HL-60 (cell line): Measurements from ENCODE around the gene PRCP.
"Not testable (repeated sequence)": the region's sequence is repeated elsewhere in the genome, so short reads cannot be mapped to it uniquely, and the experiment has no call there.

Experiments
- DNase-seq, 2 experiments: peaks; one replicate each; pipeline ENCODE4 v3.0.0-alpha.2; 2010 to 2020; ENCODE audit warnings: low read depth in 1 of 2, low spot score in 1 of 2
- H3K27ac ChIP-seq: fragments of 250-450 bp; sonication (Bioruptor Pico); replicated peaks from 2 replicates; pipeline ENCODE4 v1.5.1; 2020; ENCODE audit warnings: mild to moderate bottlenecking, moderate library complexity
- H3K27me3 ChIP-seq: fragments of 250-450 bp; sonication (Bioruptor Pico); 2 replicates; pipeline ENCODE4 v1.5.1; 2021; ENCODE audit warnings: mild to moderate bottlenecking, moderate library complexity; ENCODE audit not compliant: insufficient read depth, poor library complexity, severe bottlenecking
- H3K4me3 ChIP-seq: replicated peaks from 2 replicates; pipeline ENCODE4 v1.5.1; 2011; ENCODE audit warnings: mild to moderate bottlenecking, control low read depth, low read length; ENCODE audit not compliant: insufficient read depth
- GABPA ChIP-seq: IDR thresholded peaks from 2 replicates; pipeline ENCODE4 v1.6.1; 2012; ENCODE audit warnings: low read depth
- POLR2AphosphoS5 ChIP-seq: IDR thresholded peaks from 2 replicates; pipeline ENCODE4 v1.6.1; 2012; ENCODE audit warnings: low read depth
- SPI1 ChIP-seq: IDR thresholded peaks from 2 replicates; pipeline ENCODE4 v1.6.1; 2012; ENCODE audit warnings: low read depth, mild to moderate bottlenecking, borderline replicate concordance
- TF ChIP-seq, protein P1 (sequence below): IDR thresholded peaks from 2 replicates; pipeline ENCODE4 v1.6.1; 2012; ENCODE audit warnings: low read depth; ENCODE audit not compliant: insufficient replicate concordance
- TF ChIP-seq, protein P2 (sequence below): IDR thresholded peaks from one replicate; pipeline ENCODE4 v1.5.1; 2011; ENCODE audit warnings: low read length, control low read depth, inconsistent platforms; ENCODE audit not compliant: insufficient read depth

PRCP gene

DNA sequence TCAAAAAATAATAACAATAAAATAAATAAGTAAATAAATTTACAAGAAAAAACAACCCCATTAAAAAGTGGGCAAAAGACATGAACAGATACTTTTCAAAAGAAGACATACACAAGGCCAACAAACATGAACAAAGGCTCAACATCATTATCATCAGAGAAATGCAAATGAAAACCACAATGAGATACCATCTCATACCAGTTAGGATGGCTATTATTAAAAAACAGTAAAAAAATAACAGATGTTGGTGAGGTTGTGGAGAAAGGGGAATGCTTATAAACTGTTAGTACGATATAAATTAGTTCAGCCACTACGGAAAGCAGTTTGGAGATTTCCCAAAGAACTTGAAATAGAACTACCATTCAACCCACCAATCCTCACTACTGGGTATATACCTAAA, 44.6 kb downstream of the PRCP start:
- TF ChIP-seq GABPA, result no peak
- TF ChIP-seq, protein P1, sequence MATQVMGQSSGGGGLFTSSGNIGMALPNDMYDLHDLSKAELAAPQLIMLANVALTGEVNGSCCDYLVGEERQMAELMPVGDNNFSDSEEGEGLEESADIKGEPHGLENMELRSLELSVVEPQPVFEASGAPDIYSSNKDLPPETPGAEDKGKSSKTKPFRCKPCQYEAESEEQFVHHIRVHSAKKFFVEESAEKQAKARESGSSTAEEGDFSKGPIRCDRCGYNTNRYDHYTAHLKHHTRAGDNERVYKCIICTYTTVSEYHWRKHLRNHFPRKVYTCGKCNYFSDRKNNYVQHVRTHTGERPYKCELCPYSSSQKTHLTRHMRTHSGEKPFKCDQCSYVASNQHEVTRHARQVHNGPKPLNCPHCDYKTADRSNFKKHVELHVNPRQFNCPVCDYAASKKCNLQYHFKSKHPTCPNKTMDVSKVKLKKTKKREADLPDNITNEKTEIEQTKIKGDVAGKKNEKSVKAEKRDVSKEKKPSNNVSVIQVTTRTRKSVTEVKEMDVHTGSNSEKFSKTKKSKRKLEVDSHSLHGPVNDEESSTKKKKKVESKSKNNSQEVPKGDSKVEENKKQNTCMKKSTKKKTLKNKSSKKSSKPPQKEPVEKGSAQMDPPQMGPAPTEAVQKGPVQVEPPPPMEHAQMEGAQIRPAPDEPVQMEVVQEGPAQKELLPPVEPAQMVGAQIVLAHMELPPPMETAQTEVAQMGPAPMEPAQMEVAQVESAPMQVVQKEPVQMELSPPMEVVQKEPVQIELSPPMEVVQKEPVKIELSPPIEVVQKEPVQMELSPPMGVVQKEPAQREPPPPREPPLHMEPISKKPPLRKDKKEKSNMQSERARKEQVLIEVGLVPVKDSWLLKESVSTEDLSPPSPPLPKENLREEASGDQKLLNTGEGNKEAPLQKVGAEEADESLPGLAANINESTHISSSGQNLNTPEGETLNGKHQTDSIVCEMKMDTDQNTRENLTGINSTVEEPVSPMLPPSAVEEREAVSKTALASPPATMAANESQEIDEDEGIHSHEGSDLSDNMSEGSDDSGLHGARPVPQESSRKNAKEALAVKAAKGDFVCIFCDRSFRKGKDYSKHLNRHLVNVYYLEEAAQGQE, result no peak
- TF ChIP-seq SPI1, result no peak
- no peak for TF ChIP-seq POLR2AphosphoS5
- TF ChIP-seq, protein P2, sequence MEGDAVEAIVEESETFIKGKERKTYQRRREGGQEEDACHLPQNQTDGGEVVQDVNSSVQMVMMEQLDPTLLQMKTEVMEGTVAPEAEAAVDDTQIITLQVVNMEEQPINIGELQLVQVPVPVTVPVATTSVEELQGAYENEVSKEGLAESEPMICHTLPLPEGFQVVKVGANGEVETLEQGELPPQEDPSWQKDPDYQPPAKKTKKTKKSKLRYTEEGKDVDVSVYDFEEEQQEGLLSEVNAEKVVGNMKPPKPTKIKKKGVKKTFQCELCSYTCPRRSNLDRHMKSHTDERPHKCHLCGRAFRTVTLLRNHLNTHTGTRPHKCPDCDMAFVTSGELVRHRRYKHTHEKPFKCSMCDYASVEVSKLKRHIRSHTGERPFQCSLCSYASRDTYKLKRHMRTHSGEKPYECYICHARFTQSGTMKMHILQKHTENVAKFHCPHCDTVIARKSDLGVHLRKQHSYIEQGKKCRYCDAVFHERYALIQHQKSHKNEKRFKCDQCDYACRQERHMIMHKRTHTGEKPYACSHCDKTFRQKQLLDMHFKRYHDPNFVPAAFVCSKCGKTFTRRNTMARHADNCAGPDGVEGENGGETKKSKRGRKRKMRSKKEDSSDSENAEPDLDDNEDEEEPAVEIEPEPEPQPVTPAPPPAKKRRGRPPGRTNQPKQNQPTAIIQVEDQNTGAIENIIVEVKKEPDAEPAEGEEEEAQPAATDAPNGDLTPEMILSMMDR, result no peak
- Histone ChIP-seq H3K27me3 (no peaks in the 10 kb centered on the region), H3K4me3 (no peak overlapping the region), H3K27ac (no peak overlapping the region)
- DNase-seq, result no peak

DNA sequence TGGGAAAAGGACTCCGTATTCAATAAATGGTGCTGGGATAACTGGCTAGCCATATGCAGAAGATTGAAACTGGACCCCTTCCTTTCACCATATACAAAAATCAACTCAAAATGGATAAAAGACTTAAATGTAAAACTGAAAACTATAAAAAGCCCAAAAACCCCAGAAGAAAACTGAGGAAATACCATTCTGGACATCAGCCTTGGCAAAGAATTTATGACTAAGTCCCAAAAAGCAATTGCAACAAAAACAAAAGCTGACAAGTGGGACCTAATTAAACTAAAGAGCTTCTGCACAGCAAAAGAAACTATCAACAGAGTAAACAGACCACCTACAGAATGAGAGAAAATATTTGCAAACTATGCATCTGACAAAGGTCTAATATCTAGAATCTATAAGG, 45.3 kb downstream of the PRCP start:
- not testable (repeated sequence) for DNase-seq, H3K4me3 ChIP-seq, H3K27ac ChIP-seq, H3K27me3 ChIP-seq

DNA sequence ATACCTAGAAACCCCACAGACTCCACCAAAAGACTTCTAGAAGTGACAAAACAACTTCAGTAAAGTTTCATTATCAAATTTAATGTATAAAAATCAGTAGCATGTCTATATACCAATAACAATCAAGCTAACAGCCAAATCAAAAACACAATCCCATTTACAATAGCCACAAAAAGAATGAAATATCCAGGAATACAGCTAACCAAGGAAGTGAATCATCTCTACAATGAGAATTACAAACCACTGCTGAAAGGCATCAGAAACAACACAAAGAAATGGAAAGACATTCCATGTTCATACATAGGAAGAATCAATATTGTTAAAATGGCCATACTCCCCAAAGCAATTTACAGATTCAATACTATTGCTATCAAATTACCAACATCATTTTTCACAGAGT, 46.0 kb downstream of the PRCP start:
- DNase-seq, result no peak
- H3K27me3 ChIP-seq, result no peaks in the 10 kb centered on the region
- no peak overlapping the region for H3K4me3 ChIP-seq
- no peak for TF ChIP-seq POLR2AphosphoS5
- TF ChIP-seq SPI1, result no peak
- TF ChIP-seq, protein P2, result no peak
- TF ChIP-seq, protein P1, result no peak
- TF ChIP-seq GABPA, result no peak
- H3K27ac ChIP-seq, result no peak overlapping the region

DNA sequence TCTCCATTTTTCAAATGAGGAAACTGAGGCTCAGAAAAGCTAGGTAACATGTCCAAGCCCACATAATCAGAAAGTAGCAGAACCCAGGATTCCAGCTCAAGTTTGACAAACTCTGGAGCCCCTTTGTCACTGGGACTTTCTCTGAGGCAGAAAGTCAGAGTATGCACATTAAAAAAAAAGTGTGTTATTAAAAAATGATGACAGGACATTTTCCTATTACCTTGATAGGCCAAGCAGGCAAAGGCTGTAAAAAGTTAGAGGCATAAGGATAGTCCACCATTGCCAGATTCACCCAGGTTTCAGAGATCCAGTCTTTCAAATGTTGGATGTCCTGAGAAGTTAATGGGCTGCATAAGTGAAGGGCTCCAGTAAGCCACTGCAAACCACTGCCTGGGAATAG, 51.4 kb downstream of the PRCP start:
- DNase-seq, result no peak
- TF ChIP-seq, protein P1, result no peak
- no peaks in the 10 kb centered on the region for H3K27me3 ChIP-seq
- no peak overlapping the region for H3K27ac ChIP-seq
- H3K4me3 ChIP-seq, result no peak overlapping the region
